ENCODE measurements around the gene STRA6.

The STRA6 gene, protein sequence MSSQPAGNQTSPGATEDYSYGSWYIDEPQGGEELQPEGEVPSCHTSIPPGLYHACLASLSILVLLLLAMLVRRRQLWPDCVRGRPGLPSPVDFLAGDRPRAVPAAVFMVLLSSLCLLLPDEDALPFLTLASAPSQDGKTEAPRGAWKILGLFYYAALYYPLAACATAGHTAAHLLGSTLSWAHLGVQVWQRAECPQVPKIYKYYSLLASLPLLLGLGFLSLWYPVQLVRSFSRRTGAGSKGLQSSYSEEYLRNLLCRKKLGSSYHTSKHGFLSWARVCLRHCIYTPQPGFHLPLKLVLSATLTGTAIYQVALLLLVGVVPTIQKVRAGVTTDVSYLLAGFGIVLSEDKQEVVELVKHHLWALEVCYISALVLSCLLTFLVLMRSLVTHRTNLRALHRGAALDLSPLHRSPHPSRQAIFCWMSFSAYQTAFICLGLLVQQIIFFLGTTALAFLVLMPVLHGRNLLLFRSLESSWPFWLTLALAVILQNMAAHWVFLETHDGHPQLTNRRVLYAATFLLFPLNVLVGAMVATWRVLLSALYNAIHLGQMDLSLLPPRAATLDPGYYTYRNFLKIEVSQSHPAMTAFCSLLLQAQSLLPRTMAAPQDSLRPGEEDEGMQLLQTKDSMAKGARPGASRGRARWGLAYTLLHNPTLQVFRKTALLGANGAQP

GRCh38 chr15:74202452-74203401, at the start of gene STRA6:
STRA6 (minus strand) TSS chr15:74202787; CDS start chr15:74202267, 520 bp downstream.
- no peak for DNase-seq (ENCODE audit: low read depth)

DNA sequence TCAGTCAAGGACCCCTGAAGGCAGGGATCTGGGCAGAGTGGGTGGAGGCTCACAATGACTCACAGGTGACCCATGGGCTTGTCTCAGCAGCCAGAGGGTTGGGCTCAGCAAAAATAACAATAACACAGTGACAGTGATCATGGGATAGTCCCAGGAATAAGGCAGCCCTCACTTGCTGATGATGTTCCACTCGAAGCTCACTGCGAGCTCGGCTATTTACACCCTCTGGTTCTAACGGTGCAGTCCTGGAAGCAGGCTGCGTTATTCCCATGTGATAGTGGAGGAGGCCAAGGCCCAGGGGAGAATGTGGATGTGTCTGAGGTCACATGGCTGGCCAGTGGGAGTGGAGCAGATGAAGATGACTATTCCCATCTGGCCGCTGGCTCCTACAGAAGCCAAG, 49.7 kb upstream of the STRA6 start:
- DNase-seq (ENCODE audit: low read depth) = no peak

DNA sequence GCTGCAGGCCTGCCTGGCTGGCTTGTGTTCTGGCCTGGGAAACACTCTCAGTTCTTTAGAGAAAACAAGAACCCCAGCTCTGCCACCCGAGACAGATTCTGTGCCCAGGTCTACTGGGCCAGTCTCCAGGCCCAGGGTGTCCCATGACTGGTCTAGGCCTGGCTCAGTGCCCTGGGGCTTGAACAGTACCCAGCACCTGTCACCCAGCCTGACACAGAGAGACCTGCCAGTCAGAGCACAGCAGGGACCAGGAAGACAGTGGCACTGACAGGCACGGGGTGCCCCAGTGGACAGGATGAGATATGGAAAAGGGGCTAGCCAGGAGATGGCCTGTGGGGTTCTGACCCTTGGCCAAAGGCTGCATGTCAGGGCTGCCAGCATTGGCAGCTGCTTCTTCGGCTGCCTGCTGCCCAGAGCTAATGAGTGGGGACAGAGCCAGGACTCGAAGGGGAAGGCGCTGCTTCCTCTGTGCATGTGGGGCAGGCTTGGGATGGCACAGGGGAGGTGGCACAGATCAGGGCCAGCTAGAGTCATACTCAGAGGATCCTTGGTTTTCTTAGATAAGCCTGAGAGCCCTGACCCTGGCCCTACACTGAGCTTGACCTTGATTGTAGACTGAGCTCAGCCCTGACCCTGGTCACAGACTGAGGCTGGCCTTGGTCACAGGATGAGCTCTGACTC, 48.7 kb upstream of the STRA6 start:
- DNase-seq (ENCODE audit: low read depth) = no peak

DNA sequence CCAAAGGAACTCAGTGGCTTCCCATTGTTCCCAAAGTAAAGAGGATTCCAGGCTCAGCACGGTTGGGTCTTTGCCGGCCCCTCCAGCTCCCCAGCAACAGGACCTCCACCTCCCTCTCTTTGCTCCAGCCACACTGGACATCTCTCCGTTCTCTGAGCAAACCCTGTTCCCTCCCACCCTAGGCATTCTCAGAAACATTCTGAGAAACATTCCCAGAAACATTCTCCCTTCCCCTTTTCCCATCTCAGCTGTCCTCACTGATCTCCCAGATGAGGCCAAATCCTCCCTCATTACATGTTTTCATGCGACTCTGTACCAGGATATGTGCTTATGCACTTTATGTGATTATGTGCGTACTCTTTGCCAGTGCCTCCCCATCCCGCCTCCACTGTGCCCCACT, 47.7 kb upstream of the STRA6 start:
- DNase-seq (ENCODE audit: low read depth) = no peak

DNA sequence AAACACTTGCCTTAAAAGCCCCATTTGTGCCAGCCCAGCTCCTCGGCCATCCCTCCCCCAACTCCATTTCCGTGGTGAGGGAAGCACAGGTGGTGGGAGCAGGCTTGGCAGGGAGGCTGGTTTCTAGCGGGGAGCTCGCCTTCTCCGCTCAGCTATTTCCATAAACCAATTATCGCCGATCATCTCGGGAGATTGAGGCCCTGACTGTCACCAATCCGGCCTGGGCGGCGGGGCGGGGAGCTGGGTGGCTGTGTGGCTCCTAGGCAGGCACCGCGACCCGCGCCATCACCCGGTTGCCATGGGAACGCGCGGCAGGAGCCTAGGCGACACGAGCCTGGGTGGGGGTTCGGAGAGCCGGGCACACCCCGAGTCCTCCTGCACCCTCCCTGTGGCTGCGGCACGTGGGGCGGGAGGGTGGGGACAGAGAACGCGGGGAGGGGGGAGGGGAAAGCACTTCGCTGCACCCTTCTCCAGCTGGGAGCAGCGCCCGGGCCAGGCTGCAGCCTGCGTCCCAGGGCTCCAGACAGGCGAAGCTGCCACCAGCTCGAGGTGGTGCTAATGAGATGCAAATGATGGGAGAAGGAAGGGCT, 42.9 kb upstream of the STRA6 start:
- DNase-seq (ENCODE audit: low read depth) = no peak

- DNase-seq (ENCODE audit: low read depth) = no peak
Measured at GRCh38 chr15:74244822-74245341, 42.3 kb upstream of the STRA6 start.

DNA sequence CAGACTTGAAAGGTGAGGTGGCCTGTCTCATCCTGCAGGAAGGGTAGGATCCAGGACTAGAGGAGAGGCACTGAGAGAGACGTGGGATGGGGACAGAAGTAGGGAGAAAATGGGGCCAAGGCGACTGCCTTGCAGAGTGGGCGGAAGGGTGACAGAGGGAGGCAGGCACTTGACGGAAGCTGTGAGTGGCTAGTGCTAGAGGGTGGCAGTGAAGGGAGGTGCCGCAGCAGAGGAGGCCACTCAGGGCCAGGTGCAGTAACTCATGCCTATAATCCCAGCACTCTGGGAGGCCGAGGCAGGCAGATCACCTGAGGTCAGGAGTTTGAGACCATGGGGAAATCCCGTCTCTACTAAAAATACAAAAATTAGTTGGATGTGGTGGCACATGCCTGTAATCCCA, 40.8 kb upstream of the STRA6 start:
- no peak for DNase-seq (ENCODE audit: low read depth)

GRCh38 chr15:74242441-74243185, 40.0 kb upstream of the STRA6 start:
- DNase-seq (ENCODE audit: low read depth) = no peak

DNA sequence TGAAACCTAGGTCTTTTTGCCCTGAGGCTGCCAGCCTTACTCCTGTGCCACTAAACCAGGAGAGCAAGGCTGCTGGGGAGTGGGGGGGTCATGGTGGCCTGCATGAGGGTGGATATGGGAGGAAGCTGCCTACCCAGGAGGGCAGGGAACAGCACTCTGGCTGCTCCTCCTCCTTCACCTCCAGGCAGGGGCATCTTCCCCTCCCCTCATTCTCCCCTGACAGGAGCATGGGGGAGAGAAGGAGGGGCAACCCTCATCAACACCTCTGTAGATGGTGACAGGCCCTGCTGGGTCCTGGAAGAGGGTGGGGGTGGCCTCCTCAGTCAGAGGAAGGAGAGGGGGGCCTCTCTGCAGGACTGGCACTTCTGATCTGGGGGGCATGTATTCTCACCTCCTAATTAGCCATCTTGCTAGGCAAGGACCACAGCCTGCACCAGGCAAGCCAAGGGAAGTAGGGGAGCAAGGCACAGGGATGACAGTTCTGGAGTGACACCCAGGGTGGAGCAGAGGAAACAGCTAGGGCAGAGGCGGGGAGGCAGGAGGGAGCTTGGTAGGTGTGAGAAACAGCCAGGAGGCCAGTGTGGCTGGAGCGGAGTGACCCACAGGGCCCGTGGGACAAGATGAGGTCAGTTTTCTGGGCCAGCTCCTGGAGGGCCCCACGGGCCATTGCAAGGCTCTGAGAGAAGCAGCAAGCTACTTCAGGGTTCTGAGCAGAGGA, 38.5 kb upstream of the STRA6 start:
- no peak for DNase-seq (ENCODE audit: low read depth)

GRCh38 chr15:74240002-74240568, 37.5 kb upstream of the STRA6 start:
- DNase-seq (ENCODE audit: low read depth) = no peak

- no peak for DNase-seq (ENCODE audit: low read depth)
Measured at GRCh38 chr15:74239051-74239705, 36.6 kb upstream of the STRA6 start.

- no peak for DNase-seq (ENCODE audit: low read depth)
Measured at GRCh38 chr15:74235962-74236361, 33.4 kb upstream of the STRA6 start, which contains the start of gene CCDC33. CCDC33 (plus strand) TSS chr15:74236326; CDS start chr15:74236720, 394 bp downstream.

GRCh38 chr15:74234598-74234875, 31.9 kb upstream of the STRA6 start:
- no peak for DNase-seq (ENCODE audit: low read depth)

- no peak for DNase-seq (ENCODE audit: low read depth)
Measured at GRCh38 chr15:74233851-74234597, 31.4 kb upstream of the STRA6 start.

DNA sequence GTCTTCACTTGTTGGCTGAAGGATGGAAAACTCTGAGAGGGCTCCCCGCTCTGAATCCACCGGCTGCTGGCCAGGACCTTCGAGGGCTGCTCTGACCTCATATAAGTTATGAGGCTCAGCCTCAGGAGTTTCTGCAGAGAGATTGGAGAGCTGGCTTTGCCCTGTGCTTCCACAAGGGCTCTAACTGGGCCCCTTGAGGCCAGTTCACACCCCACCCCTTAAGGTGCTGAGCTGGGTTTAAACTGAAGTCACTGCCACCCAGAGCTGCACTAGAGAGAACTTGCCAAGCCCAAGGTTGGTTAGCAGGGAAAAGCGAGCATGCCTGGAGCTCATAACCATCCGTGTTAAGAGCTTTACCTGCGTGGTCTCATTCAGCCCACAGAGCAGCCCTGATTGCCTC, 30.8 kb upstream of the STRA6 start:
- DNase-seq (ENCODE audit: low read depth) = no peak

GRCh38 chr15:74231475-74231874, 28.9 kb upstream of the STRA6 start:
- no peak for DNase-seq (ENCODE audit: low read depth)

DNA sequence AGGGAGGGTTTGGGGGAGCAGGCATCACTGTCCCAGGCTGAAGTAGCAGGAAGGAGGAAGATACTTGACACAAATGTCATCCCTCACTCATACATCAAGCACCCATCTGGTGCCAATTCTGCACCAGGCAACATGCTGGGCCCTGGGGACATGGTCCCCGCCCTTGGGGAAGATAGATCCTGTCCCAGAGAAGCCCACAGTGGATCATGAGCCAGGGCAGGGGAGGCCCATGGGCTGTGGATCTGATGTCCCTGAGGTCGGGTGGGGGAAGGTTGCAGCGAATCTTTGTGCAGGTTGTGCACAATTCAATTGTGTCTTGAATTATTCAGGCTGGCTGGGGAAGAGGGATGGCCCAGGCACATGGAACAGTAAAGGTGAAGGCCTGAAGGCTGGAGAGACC, 27.1 kb upstream of the STRA6 start:
- DNase-seq (ENCODE audit: low read depth) = no peak

DNA sequence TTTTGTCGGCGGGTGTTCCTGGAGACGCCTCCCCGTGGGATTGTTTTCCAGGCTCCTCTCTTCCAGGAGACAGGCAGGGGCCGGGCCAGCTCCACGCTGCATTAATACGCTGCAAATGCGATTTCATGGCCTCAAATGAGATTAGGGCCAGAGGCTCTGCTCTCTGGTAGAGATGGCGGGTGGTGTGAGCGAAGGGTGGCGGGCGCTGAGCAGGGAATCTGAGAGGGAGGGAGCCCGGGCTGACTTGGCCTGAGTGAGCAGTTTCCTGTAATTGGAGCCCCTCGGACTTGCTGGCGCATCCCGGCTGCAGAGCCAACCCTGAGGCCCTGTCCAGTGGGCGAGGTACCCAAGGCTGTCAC, 26.1 kb upstream of the STRA6 start:
- DNase-seq (ENCODE audit: low read depth) = no peak
